H1 (cell line): ENCODE measurements around the gene KISS1. TPM values are rescaled to one million over a fixed set of nuclear protein-coding genes. Genes with fewer than 3 reads are reported as not detected.

ENCODE experiments used
- CTCF ChIA-PET: fragments of 300-600 bp; sonication (Branson Sonifier 250); formaldehyde crosslinking; loops from one replicate; lab custom pipeline; 2021; ENCODE audit not compliant: partially characterized antibody; lab: Charles Lee
- POLR2A ChIA-PET: fragments of 300-600 bp; sonication (Branson Sonifier 250); formaldehyde crosslinking; loops from one replicate; lab custom pipeline; 2021; ENCODE audit warnings: inconsistent platforms; ENCODE audit not compliant: partially characterized antibody; lab: Charles Lee
- DNase-seq, 2 experiments: peaks; one replicate each; pipeline versions ENCODE4 v3.0.0 to v3.0.0-alpha.2; 2010 to 2022; ENCODE audit warnings: low spot score in 2 of 2, low read depth in 1 of 2, mixed read lengths in 1 of 2
- FAIRE-seq: peaks from 2 replicates; lab custom pipeline; 2011; peaks lifted over from hg19 to GRCh38; lab: Jason Lieb, UNC
- H2AFZ ChIP-seq: 2 replicates; pipeline ENCODE4 v1.8.1; 2012; ENCODE audit warnings: low read length, inconsistent platforms
- H2AK5ac ChIP-seq: 2 replicates; pipeline ENCODE4 v1.6.1; 2013; ENCODE audit warnings: low read depth, low read length
- H2BK120ac ChIP-seq: replicated peaks from 2 replicates; pipeline ENCODE3; 2013; ENCODE audit warnings: low read depth, low read length, inconsistent platforms
- H2BK12ac ChIP-seq: 2 replicates; pipeline ENCODE4 v1.6.1; 2013; ENCODE audit warnings: low read depth, low read length
- H2BK15ac ChIP-seq: 2 replicates; pipeline ENCODE4 v1.6.1; 2013; ENCODE audit warnings: low read length
- H2BK20ac ChIP-seq: 2 replicates; pipeline ENCODE4 v1.6.1; 2013; ENCODE audit warnings: low read length
- H2BK5ac ChIP-seq: 2 replicates; pipeline ENCODE4 v1.6.1; 2013; ENCODE audit warnings: low read depth, low read length
- H3K14ac ChIP-seq: 2 replicates; pipeline ENCODE4 v1.6.1; 2013; ENCODE audit warnings: inconsistent platforms; ENCODE audit not compliant: insufficient read length
- H3K18ac ChIP-seq: 2 replicates; pipeline ENCODE4 v1.6.1; 2013; ENCODE audit warnings: low read length; ENCODE audit errors: extremely low read depth
- H3K23ac ChIP-seq: 2 replicates; pipeline ENCODE4 v1.6.1; 2013; ENCODE audit warnings: inconsistent platforms; ENCODE audit not compliant: insufficient read length
- H3K23me2 ChIP-seq: 2 replicates; pipeline ENCODE4 v1.6.1; 2013; ENCODE audit warnings: low read depth, low read length
- H3K27ac ChIP-seq: 2 replicates; pipeline ENCODE4 v1.6.1; 2011; ENCODE audit warnings: low read depth, low read length, inconsistent platforms
- H3K27me3 ChIP-seq, 4 experiments: replicated peaks in 1 of 4; 1 replicate in 1 of 4; 2 replicates in 3 of 4; pipeline versions ENCODE4 v1.6.1 to v1.8.1; 2011 to 2013; ENCODE audit warnings: low read length in 3 of 4, mild to moderate bottlenecking in 3 of 4, inconsistent platforms in 2 of 4, mixed read lengths in 2 of 4, moderate library complexity in 1 of 4; ENCODE audit not compliant: control insufficient read depth in 3 of 4, insufficient read depth in 3 of 4; ENCODE audit errors: extremely low read depth in 1 of 4
- H3K36me3 ChIP-seq, 4 experiments: 2 replicates each; pipeline versions ENCODE4 v1.6.1 to v1.8.1; 2011 to 2013; ENCODE audit warnings: mild to moderate bottlenecking in 4 of 4, low read length in 3 of 4, moderate library complexity in 2 of 4, control low read depth in 1 of 4, inconsistent platforms in 1 of 4; ENCODE audit not compliant: insufficient read depth in 4 of 4, control insufficient read depth in 2 of 4
- H3K4ac ChIP-seq: replicated peaks from 2 replicates; pipeline ENCODE3; 2013; ENCODE audit warnings: low read length, low read depth, mixed read lengths, inconsistent platforms; ENCODE audit not compliant: insufficient read length
- H3K4me1 ChIP-seq, 4 experiments: replicated peaks in 1 of 4; 1 replicate in 1 of 4; 2 replicates in 3 of 4; pipeline versions ENCODE4 v1.6.1 to v1.8.1; 2011 to 2013; ENCODE audit warnings: low read length in 3 of 4, inconsistent platforms in 2 of 4, mixed read lengths in 1 of 4; ENCODE audit not compliant: insufficient read depth in 4 of 4, control insufficient read depth in 3 of 4
- H3K4me2 ChIP-seq, 2 experiments: 2 replicates each; pipeline versions ENCODE4 v1.6.1 to v1.8.1; 2011 to 2013; ENCODE audit warnings: low read depth in 2 of 2, low read length in 2 of 2, control low read depth in 1 of 2, inconsistent platforms in 1 of 2, mild to moderate bottlenecking in 1 of 2; ENCODE audit not compliant: insufficient read depth in 1 of 2
- H3K4me3 ChIP-seq, 4 experiments: fragments of 200-600, 300-600 bp in 1 of 4; sonication (generic), shearing (Covaris generic), sonication (Bioruptor Twin) in 1 of 4; 2 replicates each; pipeline versions ENCODE4 v1.5.1 to v1.8.1; 2011 to 2016; ENCODE audit warnings: low read length in 4 of 4, low read depth in 3 of 4, control low read depth in 2 of 4, inconsistent platforms in 2 of 4, mild to moderate bottlenecking in 2 of 4, mixed read lengths in 1 of 4, moderate library complexity in 1 of 4; ENCODE audit not compliant: insufficient read depth in 2 of 4; ENCODE audit errors: extremely low read depth in 1 of 4
- H3K56ac ChIP-seq: replicated peaks from 2 replicates; pipeline ENCODE3; 2013; ENCODE audit warnings: low read depth, mild to moderate bottlenecking, mixed read lengths, low read length, inconsistent platforms; ENCODE audit not compliant: insufficient read length
- H3K79me1 ChIP-seq: 2 replicates; pipeline ENCODE4 v1.6.1; 2013; ENCODE audit warnings: low read depth, low read length, control low read depth
- H3K79me2 ChIP-seq, 2 experiments: 2 replicates each; pipeline versions ENCODE4 v1.6.1 to v1.8.1; 2012 to 2013; ENCODE audit warnings: low read length in 2 of 2, mild to moderate bottlenecking in 2 of 2, inconsistent platforms in 1 of 2; ENCODE audit not compliant: insufficient read depth in 2 of 2, control insufficient read depth in 1 of 2
- H3K9ac ChIP-seq, 4 experiments: replicated peaks in 1 of 4; 1 replicate in 1 of 4; 2 replicates in 3 of 4; pipeline versions ENCODE4 v1.6.1 to v1.8.1; 2011 to 2013; ENCODE audit warnings: low read depth in 3 of 4, low read length in 3 of 4, control low read depth in 2 of 4, mild to moderate bottlenecking in 2 of 4, moderate library complexity in 2 of 4, inconsistent platforms in 1 of 4; ENCODE audit errors: extremely low read depth in 1 of 4
- H3K9me3 ChIP-seq, 2 experiments: 2 replicates each; pipeline versions ENCODE4 v1.6.1 to v1.8.1; 2012 to 2013; ENCODE audit warnings: mild to moderate bottlenecking in 2 of 2, moderate library complexity in 2 of 2, control low read depth in 1 of 2, inconsistent platforms in 1 of 2, low read depth in 1 of 2, low read length in 1 of 2, mixed read lengths in 1 of 2; ENCODE audit not compliant: insufficient read depth in 2 of 2
- H4K20me1 ChIP-seq, 2 experiments: replicated peaks in 1 of 2; 2 replicates each; pipeline versions ENCODE3 to v1.8.1; 2011 to 2013; ENCODE audit warnings: inconsistent platforms in 2 of 2, low read length in 2 of 2, mild to moderate bottlenecking in 1 of 2; ENCODE audit not compliant: insufficient read depth in 2 of 2, control insufficient read depth in 1 of 2
- H4K5ac ChIP-seq: 2 replicates; pipeline ENCODE4 v1.6.1; 2013; ENCODE audit warnings: low read length, low read depth, mixed read lengths, inconsistent platforms; ENCODE audit not compliant: insufficient read length
- H4K8ac ChIP-seq: 2 replicates; pipeline ENCODE4 v1.8.0; 2013; ENCODE audit warnings: mild to moderate bottlenecking, moderate library complexity, low read length, inconsistent platforms; ENCODE audit not compliant: insufficient read depth; ENCODE audit errors: extremely low read depth
- H4K91ac ChIP-seq: replicated peaks from 2 replicates; pipeline ENCODE3; 2013; ENCODE audit warnings: low read length, mixed read lengths, inconsistent platforms; ENCODE audit not compliant: insufficient read length
- BACH1 ChIP-seq: IDR thresholded peaks from 2 replicates; pipeline ENCODE4 v1.6.1; 2012; ENCODE audit warnings: low read length, improper control_type of control experiment
- CEBPB ChIP-seq: IDR thresholded peaks from 2 replicates; pipeline ENCODE4 v1.6.1; 2012; ENCODE audit warnings: low read depth, low read length
- EGR1 ChIP-seq: IDR thresholded peaks from 2 replicates; pipeline ENCODE4 v1.6.1; 2011; ENCODE audit warnings: low read depth, low read length, borderline replicate concordance
- GABPA ChIP-seq: IDR thresholded peaks from 2 replicates; pipeline ENCODE4 v1.6.1; 2011; ENCODE audit warnings: mild to moderate bottlenecking, low read length, moderate library complexity, borderline replicate concordance; ENCODE audit not compliant: insufficient read depth
- KDM1A ChIP-seq: fragments of 200-600, 300-600 bp; sonication (generic); IDR thresholded peaks from 2 replicates; pipeline ENCODE4 v1.7.1; 2016; ENCODE audit warnings: mild to moderate bottlenecking, low read length, borderline replicate concordance
- KDM4A ChIP-seq: IDR thresholded peaks from one replicate; pipeline ENCODE4 v1.7.1; 2012; ENCODE audit warnings: low read depth, mild to moderate bottlenecking, moderate library complexity, low read length, inconsistent platforms; ENCODE audit not compliant: severe bottlenecking
- KDM5A ChIP-seq: fragments of 200-600 bp; IDR thresholded peaks from 2 replicates; pipeline ENCODE4 v1.7.1; 2012; ENCODE audit warnings: mild to moderate bottlenecking, low read length, inconsistent platforms, mixed read lengths
- SP2 ChIP-seq: IDR thresholded peaks from 2 replicates; pipeline ENCODE4 v1.6.1; 2012; ENCODE audit warnings: mild to moderate bottlenecking, low read length, inconsistent platforms
- SP4 ChIP-seq: IDR thresholded peaks from 2 replicates; pipeline ENCODE4 v1.6.1; 2012; ENCODE audit warnings: low read length, inconsistent platforms
- TBP ChIP-seq: IDR thresholded peaks from 2 replicates; pipeline ENCODE4 v1.6.1; 2011; ENCODE audit warnings: low read depth, low read length, improper control_type of control experiment
- WGBS, 2 experiments: shearing (Covaris generic) in 1 of 2; methylation state at CpG; one replicate each; pipeline versions ENCODE4 v1.1.6 to v1.1.7; 2013 to 2015; ENCODE audit warnings: low lambda C conversion rate in 2 of 2, mixed read lengths in 2 of 2, inconsistent platforms in 1 of 2, low coverage in 1 of 2, missing lambda C conversion rate in 1 of 2; ENCODE audit not compliant: insufficient replicate concordance in 2 of 2, insufficient coverage in 1 of 2, insufficient read length in 1 of 2; ENCODE audit errors: extremely low coverage in 1 of 2, missing lambda C conversion rate in 1 of 2; 5-methylcytosine and 5-hydroxymethylcytosine counted together
- polyA plus RNA-seq, 7 experiments: library from polyadenylated mRNA; depleted of rRNA in 3 of 7; stranded (reverse) in 5 of 7; unstranded in 2 of 7; fragments of >200 nt in 5 of 7; fragments of 200-250 nt in 2 of 7; gene quantifications; 1 replicate in 5 of 7; 2 replicates in 1 of 7; 4 replicates in 1 of 7; pipeline versions ENCODE4 v1.2.1 to v1.2.3, GENCODE V29; 2011 to 2013; ENCODE audit warnings: missing spikeins in 2 of 7, mixed read lengths in 2 of 7
- total RNA-seq: library from RNA; stranded (reverse); fragmentation: NEBNext Ultra II Directional; extraction: Animal tissue kit (Norgen Biotek cat#: 25700); gene quantifications from 2 replicates; pipeline ENCODE4 v1.2.1, GENCODE V29; 2021
- TF ChIP-seq, protein P1 (sequence below): IDR thresholded peaks from 2 replicates; pipeline ENCODE4 v1.6.1; 2011; ENCODE audit warnings: low read length, improper control_type of control experiment

KISS1 gene
- total and polyA plus RNA-seq, 2 of the 8 experiments (the other 6 are each of a cell fraction or from before 2014, with no cell fraction given): 0.71 TPM; not detected in 1

DNA sequence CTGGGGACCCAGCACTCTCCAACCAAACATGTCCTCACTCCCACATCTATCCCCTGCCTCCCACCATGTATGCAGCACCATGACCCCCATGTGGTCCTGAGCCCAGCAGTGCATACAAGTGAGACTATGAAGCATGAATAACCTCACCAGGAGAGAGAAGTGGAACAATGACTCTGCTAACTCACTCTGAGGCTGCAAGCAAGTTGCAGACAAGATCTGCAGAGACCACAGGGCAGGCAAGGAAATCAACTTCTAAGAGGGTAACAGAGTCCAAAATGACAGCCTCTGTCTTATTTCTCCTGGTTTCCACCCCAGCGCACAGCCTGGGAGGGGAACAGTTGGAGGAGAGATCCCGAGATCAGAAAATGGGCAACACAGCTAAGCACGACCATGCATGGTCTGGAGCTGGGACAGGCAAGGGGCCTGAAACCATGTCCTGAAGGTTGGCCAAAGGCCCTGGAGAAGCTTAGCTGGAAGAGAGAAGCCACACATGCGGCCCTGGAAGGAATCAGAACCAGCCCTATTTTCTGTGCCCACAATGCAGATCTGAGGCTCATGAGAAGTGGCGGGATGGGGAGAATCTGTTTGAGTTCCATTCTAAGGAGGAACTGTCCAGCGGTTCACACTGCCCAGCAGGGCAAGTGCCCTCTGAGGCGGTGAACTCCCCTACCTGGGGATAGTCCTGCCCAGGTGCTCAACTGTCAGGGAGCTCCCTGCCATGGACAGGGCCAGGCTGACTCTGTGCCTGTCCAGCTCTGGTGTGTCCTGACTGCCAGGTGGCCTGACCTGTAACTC lies 17.6 kb downstream of the KISS1 start:
- FAIRE-seq: no peak
- CTCF ChIA-PET: interaction anchor here (0.6 to 10.6 kb wide), 8 partner anchors 11 to 307 kb away, joined by 3 to 106 read pairs (median 10); no protein-coding TSS in a partner anchor
- no peaks in the 10 kb centered on the region for H3K79me2 ChIP-seq

More for the DNA sequence above, 17.6 kb downstream of the KISS1 start:
- TF ChIP-seq SP4 (no peak), EGR1 (no peak), KDM4A (no peak), TBP (no peak), SP2 (no peak), BACH1 (no peak), CEBPB (no peak), KDM1A (no peak), GABPA (no peak), KDM5A (no peak)
- TF ChIP-seq, protein P1, sequence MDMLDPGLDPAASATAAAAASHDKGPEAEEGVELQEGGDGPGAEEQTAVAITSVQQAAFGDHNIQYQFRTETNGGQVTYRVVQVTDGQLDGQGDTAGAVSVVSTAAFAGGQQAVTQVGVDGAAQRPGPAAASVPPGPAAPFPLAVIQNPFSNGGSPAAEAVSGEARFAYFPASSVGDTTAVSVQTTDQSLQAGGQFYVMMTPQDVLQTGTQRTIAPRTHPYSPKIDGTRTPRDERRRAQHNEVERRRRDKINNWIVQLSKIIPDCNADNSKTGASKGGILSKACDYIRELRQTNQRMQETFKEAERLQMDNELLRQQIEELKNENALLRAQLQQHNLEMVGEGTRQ: no peak
- TF ChIP-seq, all 59 proteins: peak for 0
- Histone ChIP-seq H3K23me2 (no peaks in the 10 kb centered on the region), H3K27ac (no peak overlapping the region), H3K14ac (no peak overlapping the region), H3K9me3 (no peaks in the 10 kb centered on the region), H2AK5ac (no peak overlapping the region), H3K4me3 (no peak overlapping the region), H3K4me2 (no peak overlapping the region), H2BK12ac (no peak overlapping the region), H3K18ac (no peak overlapping the region), H3K27me3 (0 out of 7 replicates have a peak, but pooled peaks cover 0 to 2% (median 0%) of the 10 kb centered on the region in 4 experiments), H4K8ac (no peak overlapping the region), H2AFZ (no peak overlapping the region), H4K5ac (no peak overlapping the region), H3K9ac (no peak overlapping the region), H2BK5ac (no peak overlapping the region), H2BK15ac (no peak overlapping the region), H2BK120ac (no peak overlapping the region), H3K36me3 (no peaks in the 10 kb centered on the region), H3K4ac (no peak overlapping the region), H4K20me1 (no peaks in the 10 kb centered on the region), H3K79me1 (no peaks in the 10 kb centered on the region), H4K91ac (no peak overlapping the region), H2BK20ac (no peak overlapping the region), H3K56ac (no peak overlapping the region), H3K4me1 (no peaks in the 10 kb centered on the region), H3K23ac (no peak overlapping the region)
- POLR2A ChIA-PET: interaction anchor here (0.5 to 1.5 kb wide), 2 partner anchors 10 to 220 kb away, joined by 3 to 5 read pairs; no protein-coding TSS in a partner anchor
- DNase-seq: no peak
- WGBS, 2 experiments: 90% methylated on average over 7 of the region's 7 CpGs; no CpG with 5 or more reads in 1 of the 2 experiments
